ENCODE results near the gene ZSWIM3.
"Not testable (repeated sequence)": the region's sequence is repeated elsewhere in the genome, so short reads cannot be mapped to it uniquely, and the experiment has no call there.

The ZSWIM3 gene

GRCh38 chr20:45890985-45891983, 33.9 kb downstream of the ZSWIM3 start, which contains the start of the genes CTSA and NEURL2:
TSS of gene CTSA (plus strand) at chr20:45891335. CDS start at chr20:45891569, 234 bp downstream.
TSS of gene NEURL2 (minus strand) at chr20:45891208. CDS start at chr20:45890991, 217 bp downstream.
- DNase-seq (ENCODE audit: low read depth) = peak; percentile 91

- no peak for DNase-seq (ENCODE audit: low read depth)
Measured at GRCh38 chr20:45892049-45892825, 34.8 kb downstream of the ZSWIM3 start.

- no peak for DNase-seq (ENCODE audit: low read depth)
Measured at GRCh38 chr20:45892828-45893500, 35.5 kb downstream of the ZSWIM3 start.

GRCh38 chr20:45893831-45894230, 36.4 kb downstream of the ZSWIM3 start:
- DNase-seq (ENCODE audit: low read depth) = no peak

- no peak for DNase-seq (ENCODE audit: low read depth)
Measured at GRCh38 chr20:45894797-45895196, 37.4 kb downstream of the ZSWIM3 start.

GRCh38 chr20:45896641-45897161, 39.3 kb downstream of the ZSWIM3 start:
- no peak for DNase-seq (ENCODE audit: low read depth)

GRCh38 chr20:45897289-45897688, 39.9 kb downstream of the ZSWIM3 start:
- no peak for DNase-seq (ENCODE audit: low read depth)

- DNase-seq (ENCODE audit: low read depth) = no peak
Measured at GRCh38 chr20:45897692-45898091, 40.3 kb downstream of the ZSWIM3 start.

- no peak for DNase-seq (ENCODE audit: low read depth)
Measured at GRCh38 chr20:45898285-45898684, 40.9 kb downstream of the ZSWIM3 start.

- DNase-seq (ENCODE audit: low read depth) = no peak
Measured at GRCh38 chr20:45899046-45899835, 41.8 kb downstream of the ZSWIM3 start.

- DNase-seq (ENCODE audit: low read depth) = not testable (repeated sequence)
Measured at GRCh38 chr20:45901332-45901731, 43.9 kb downstream of the ZSWIM3 start.

- DNase-seq (ENCODE audit: low read depth) = no peak
Measured at GRCh38 chr20:45902199-45902701, 44.8 kb downstream of the ZSWIM3 start.

GRCh38 chr20:45904583-45905504, 47.4 kb downstream of the ZSWIM3 start:
- DNase-seq (ENCODE audit: low read depth) = no peak

GRCh38 chr20:45905505-45906079, 48.2 kb downstream of the ZSWIM3 start:
- DNase-seq (ENCODE audit: low read depth) = no peak

GRCh38 chr20:45907219-45907948, 50.0 kb downstream of the ZSWIM3 start:
- no peak for DNase-seq (ENCODE audit: low read depth)

- DNase-seq (ENCODE audit: low read depth) = no peak
Measured at GRCh38 chr20:45908084-45908483, 50.7 kb downstream of the ZSWIM3 start.

GRCh38 chr20:45909336-45909808, 52.0 kb downstream of the ZSWIM3 start:
- DNase-seq (ENCODE audit: low read depth) = no peak
